H1 (cell line): ENCODE measurements around the gene PLPPR3.

ENCODE experiments used
- CTCF ChIP-seq, 3 experiments: IDR thresholded peaks; 1 replicate in 2 of 3; 2 replicates in 1 of 3; pipeline versions ENCODE4 v1.5.1 to v1.6.1; 2011; ENCODE audit warnings: low read length in 3 of 3, mild to moderate bottlenecking in 3 of 3, inconsistent platforms in 2 of 3, low read depth in 1 of 3, moderate library complexity in 1 of 3; ENCODE audit not compliant: insufficient read depth in 1 of 3; ENCODE audit errors: control extremely low read depth in 1 of 3
- EZH2 ChIP-seq: fragments of 200-600 bp; sonication (generic); IDR thresholded peaks from 2 replicates; pipeline ENCODE4 v1.7.1; 2012; ENCODE audit warnings: low read depth, mild to moderate bottlenecking, moderate library complexity, low read length, inconsistent platforms; ENCODE audit not compliant: severe bottlenecking
- JUND ChIP-seq: IDR thresholded peaks from 2 replicates; pipeline ENCODE4 v1.6.1; 2011; ENCODE audit warnings: mild to moderate bottlenecking, improper control_type of control experiment, low read length
- MAX ChIP-seq: IDR thresholded peaks from 2 replicates; pipeline ENCODE4 v1.6.1; 2012; ENCODE audit warnings: inconsistent platforms
- NRF1 ChIP-seq: IDR thresholded peaks from 2 replicates; pipeline ENCODE4 v1.6.1; 2011; ENCODE audit warnings: mild to moderate bottlenecking, low read depth, low read length, improper control_type of control experiment
- POLR2A ChIP-seq, 2 experiments: IDR thresholded peaks; 1 replicate in 1 of 2; 2 replicates in 1 of 2; pipeline ENCODE4 v1.6.1; 2011; ENCODE audit warnings: low read depth in 2 of 2, low read length in 2 of 2, mild to moderate bottlenecking in 2 of 2; ENCODE audit errors: control extremely low read depth in 1 of 2

DNA sequence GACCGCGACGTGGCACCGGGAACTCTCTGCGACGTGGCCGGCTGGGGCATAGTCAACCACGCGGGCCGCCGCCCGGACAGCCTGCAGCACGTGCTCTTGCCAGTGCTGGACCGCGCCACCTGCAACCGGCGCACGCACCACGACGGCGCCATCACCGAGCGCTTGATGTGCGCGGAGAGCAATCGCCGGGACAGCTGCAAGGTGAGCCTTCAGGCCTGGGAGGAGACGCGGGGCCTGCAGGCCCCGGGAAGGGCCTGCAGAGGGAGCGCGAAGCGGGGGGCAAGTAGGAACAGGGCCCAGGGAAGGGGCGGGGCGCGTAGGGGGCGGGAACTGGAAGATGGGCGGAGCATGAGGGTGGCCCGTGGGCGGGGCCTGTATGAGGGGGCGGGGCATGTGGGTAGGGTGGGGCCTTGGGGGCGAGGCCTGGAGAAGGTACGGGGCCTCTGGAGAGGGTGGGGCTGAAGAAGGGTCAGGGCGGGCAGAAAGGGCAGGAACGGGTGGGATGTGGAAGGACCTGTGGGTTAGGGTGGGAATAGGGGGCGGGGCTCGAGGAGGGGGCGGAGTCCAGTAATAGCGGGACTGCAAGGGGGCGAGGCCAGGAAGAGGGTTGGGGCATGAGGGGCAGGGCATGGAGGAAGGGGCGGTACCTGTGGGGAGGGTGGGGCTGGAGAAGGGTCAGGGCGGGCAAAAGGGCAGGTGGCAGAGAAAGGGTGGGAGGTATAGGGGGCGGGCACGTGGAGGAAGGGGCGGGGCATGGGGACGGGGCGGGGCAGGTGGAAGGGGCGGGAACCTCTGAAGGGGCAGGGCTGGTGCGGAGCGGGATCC is 40.2 kb upstream of the PLPPR3 start:
- TF ChIP-seq CTCF (IDR thresholded peaks at IDR 0.05; ENCODE audit: control extremely low read depth in 1 of 3, insufficient read depth in 1 of 3, low read depth in 1 of 3, low read length in 3 of 3): peak; percentile 53 to 73 (median 56)
- no peak for TF ChIP-seq JUND
- no peak for TF ChIP-seq EZH2
- TF ChIP-seq MAX: peak; percentile 100
- TF ChIP-seq POLR2A (IDR thresholded peaks at IDR 0.05; ENCODE audit: control extremely low read depth in 1 of 2, low read depth in 2 of 2, low read length in 2 of 2): no peak
- TF ChIP-seq NRF1: no peak
